DOHH2 (cell line): ENCODE results near the gene MVK.

Experiments
- H3F3A ChIP-seq: fragments of 200-600 bp; sonication (generic), shearing (Covaris generic); 2 replicates; pipeline ENCODE4 v1.6.0; 2016; ENCODE audit warnings: antibody characterized with exemption, mild to moderate bottlenecking; ENCODE audit not compliant: control insufficient read depth, insufficient read depth
- H3K27ac ChIP-seq: fragments of 200-600 bp; sonication (generic); 2 replicates; pipeline ENCODE4 v1.5.1; 2014; ENCODE audit warnings: low read depth, mild to moderate bottlenecking, low read length, moderate library complexity
- H3K27me3 ChIP-seq: fragments of 200-600 bp; sonication (generic); 2 replicates; pipeline ENCODE4 v1.6.1; 2014; ENCODE audit warnings: mild to moderate bottlenecking, low read length, mixed read lengths; ENCODE audit not compliant: control insufficient read depth
- H3K36me3 ChIP-seq: fragments of 200-600 bp; sonication (generic); 2 replicates; pipeline ENCODE4 v1.6.1; 2014; ENCODE audit warnings: mild to moderate bottlenecking, low read length, moderate library complexity, mixed read lengths; ENCODE audit not compliant: control insufficient read depth
- H3K4me1 ChIP-seq: fragments of 200-600 bp; sonication (generic); 2 replicates; pipeline ENCODE4 v1.6.1; 2014; ENCODE audit warnings: mild to moderate bottlenecking, low read length, mixed read lengths; ENCODE audit not compliant: control insufficient read depth
- H3K4me2 ChIP-seq: fragments of 200-600 bp; sonication (generic); 2 replicates; pipeline ENCODE4 v1.6.0; 2014; ENCODE audit warnings: mild to moderate bottlenecking, low read length, moderate library complexity
- H3K4me3 ChIP-seq: fragments of 200-600 bp; sonication (generic); 2 replicates; pipeline ENCODE4 v1.5.1; 2014; ENCODE audit warnings: mild to moderate bottlenecking, low read length, mixed read lengths
- H3K79me2 ChIP-seq: fragments of 200-600 bp; sonication (generic); 2 replicates; pipeline ENCODE4 v1.6.1; 2014; ENCODE audit warnings: mild to moderate bottlenecking, low read length, mixed read lengths; ENCODE audit not compliant: control insufficient read depth
- H3K9me2 ChIP-seq: fragments of 200-600 bp; sonication (generic); replicated peaks from 2 replicates; pipeline ENCODE4 v1.6.1; 2014; ENCODE audit warnings: mild to moderate bottlenecking, low read length, mixed read lengths; ENCODE audit not compliant: control insufficient read depth
- H3K9me3 ChIP-seq: fragments of 200-600 bp; sonication (generic); 2 replicates; pipeline ENCODE4 v1.6.1; 2014; ENCODE audit warnings: antibody characterized with exemption, low read length, mixed read lengths; ENCODE audit not compliant: control insufficient read depth, insufficient read depth
- H4K20me1 ChIP-seq: fragments of 200-600 bp; sonication (generic); 2 replicates; pipeline ENCODE4 v1.6.0; 2014; ENCODE audit warnings: low read depth, mild to moderate bottlenecking, antibody characterized with exemption, low read length, moderate library complexity; ENCODE audit not compliant: control insufficient read depth, insufficient read depth
- CTCF ChIP-seq: fragments of 200-600 bp; sonication (generic); IDR thresholded peaks from one replicate; pipeline ENCODE4 v1.5.1; 2014; ENCODE audit warnings: antibody characterized with exemption, mild to moderate bottlenecking, low read depth, low read length; ENCODE audit not compliant: poor library complexity, severe bottlenecking
- EZH2phosphoT487 ChIP-seq: fragments of 200-600 bp; sonication (generic); IDR thresholded peaks from 2 replicates; pipeline ENCODE4 v1.6.1; 2017; ENCODE audit warnings: borderline replicate concordance, mild to moderate bottlenecking, antibody characterized with exemption, low read length, moderate library complexity, mixed read lengths

MVK gene

GRCh38 chr12:109581856-109582255 lies 8.3 kb downstream of the MVK start:
- no peak for TF ChIP-seq EZH2phosphoT487
- TF ChIP-seq CTCF, result no peak
- Histone ChIP-seq H3F3A (no peaks in the 10 kb centered on the region), H3K36me3 (peaks cover 80% of the 10 kb centered on the region), H3K79me2 (peaks cover 7% of the 10 kb centered on the region), H3K4me2 (no peak overlapping the region), H3K9me3 (no peaks in the 10 kb centered on the region), H4K20me1 (no peaks in the 10 kb centered on the region; the same call in 1 of the 2 replicates), H3K27me3 (no peaks in the 10 kb centered on the region), H3K4me3 (no peak overlapping the region), H3K9me2 (no peaks in the 10 kb centered on the region), H3K27ac (no peak overlapping the region), H3K4me1 (no peaks in the 10 kb centered on the region)

GRCh38 chr12:109582636-109583035 lies 9.0 kb downstream of the MVK start:
- H3K79me2 ChIP-seq, result peaks cover 4% of the 10 kb centered on the region; the same call in 1 of the 2 replicates
- no peak overlapping the region for H3K4me2 ChIP-seq
- no peaks in the 10 kb centered on the region for H3K27me3 ChIP-seq
- peaks cover 80% of the 10 kb centered on the region for H3K36me3 ChIP-seq
- TF ChIP-seq CTCF (no peak), EZH2phosphoT487 (no peak)
- no peak overlapping the region for H3K4me3 ChIP-seq
- H3K9me2 ChIP-seq, result no peaks in the 10 kb centered on the region
- no peak overlapping the region for H3K27ac ChIP-seq
- no peaks in the 10 kb centered on the region for H3K9me3 ChIP-seq
- H3K4me1 ChIP-seq, result no peaks in the 10 kb centered on the region
- H3F3A ChIP-seq, result no peaks in the 10 kb centered on the region
- no peaks in the 10 kb centered on the region; the same call in 1 of the 2 replicates for H4K20me1 ChIP-seq

- no peak for TF ChIP-seq CTCF
- no peak for TF ChIP-seq EZH2phosphoT487
- no peak overlapping the region for H3K4me3 ChIP-seq
- peaks cover 2% of the 10 kb centered on the region; the same call in 1 of the 2 replicates for H3K79me2 ChIP-seq
- H3K27ac ChIP-seq, result no peak overlapping the region
- H3K36me3 ChIP-seq, result peaks cover 79% of the 10 kb centered on the region
- H3K9me2 ChIP-seq, result no peaks in the 10 kb centered on the region
- H3F3A ChIP-seq, result no peaks in the 10 kb centered on the region
- H3K9me3 ChIP-seq, result no peaks in the 10 kb centered on the region
- H3K4me1 ChIP-seq, result no peaks in the 10 kb centered on the region
- H4K20me1 ChIP-seq, result no peaks in the 10 kb centered on the region; the same call in 1 of the 2 replicates
- H3K4me2 ChIP-seq, result no peak overlapping the region
- H3K27me3 ChIP-seq, result no peaks in the 10 kb centered on the region
Measured at GRCh38 chr12:109583733-109584132, 10.1 kb downstream of the MVK start.
